GM23338 (cell line): ENCODE measurements around the gene PTPRZ1. TPM values are rescaled to one million over a fixed set of nuclear protein-coding genes. Genes with fewer than 3 reads are reported as not detected.
A peak's percentile ranks its signal among the peaks of the same experiment; 100 is the strongest.

Experiments
- CREB1 ChIP-seq: fragments of 250-450 bp; sonication (Bioruptor Pico); IDR thresholded peaks from 2 replicates; pipeline ENCODE4 v1.5.0; 2020; ENCODE audit warnings: low read depth, mild to moderate bottlenecking, moderate library complexity
- CTCF ChIP-seq, 2 experiments: fragments of 200-600 bp in 1 of 2; sonication (generic) in 1 of 2; conservative IDR thresholded peaks; 2 replicates each; pipeline versions ENCODE4 v1.5.1 to v1.6.1; 2016 to 2017; ENCODE audit warnings: antibody characterized with exemption in 2 of 2, low read depth in 2 of 2, mild to moderate bottlenecking in 2 of 2, moderate library complexity in 1 of 2
- ETS1 ChIP-seq: IDR thresholded peaks from 2 replicates; pipeline ENCODE4 v1.6.1; 2016; ENCODE audit warnings: antibody characterized with exemption
- EZH2 ChIP-seq: fragments of 200-600 bp; sonication (generic); IDR thresholded peaks from one replicate; pipeline ENCODE4 v1.8.0; 2017; ENCODE audit warnings: antibody characterized with exemption, mild to moderate bottlenecking, low read depth; ENCODE audit not compliant: unreplicated experiment
- EZH2phosphoT487 ChIP-seq: fragments of 200-600 bp; sonication (generic); IDR thresholded peaks from one replicate; pipeline ENCODE4 v1.8.1; 2018; ENCODE audit warnings: antibody characterized with exemption; ENCODE audit not compliant: unreplicated experiment
- JUNB ChIP-seq: IDR thresholded peaks from one replicate; pipeline ENCODE4 v1.6.1; 2016; ENCODE audit warnings: antibody characterized with exemption; ENCODE audit not compliant: unreplicated experiment
- POLR2AphosphoS5 ChIP-seq: IDR thresholded peaks from 2 replicates; pipeline ENCODE4 v1.6.1; 2016; ENCODE audit warnings: antibody characterized with exemption, low read depth
- STAT1 ChIP-seq: IDR thresholded peaks from one replicate; pipeline ENCODE4 v1.6.1; 2016; ENCODE audit warnings: antibody characterized with exemption; ENCODE audit not compliant: unreplicated experiment
- ZNF114 ChIP-seq: fragments of 250-450 bp; sonication (Bioruptor Pico); IDR thresholded peaks from 2 replicates; pipeline ENCODE4 v1.5.0; 2020; ENCODE audit warnings: mild to moderate bottlenecking, moderate library complexity
- ZNF331 ChIP-seq: fragments of 250-450 bp; sonication (Bioruptor Pico); IDR thresholded peaks from 2 replicates; pipeline ENCODE4 v1.5.0; 2020; ENCODE audit warnings: low read depth, mild to moderate bottlenecking, moderate library complexity
- ZNF462 ChIP-seq: fragments of 250-450 bp; sonication (Bioruptor Pico); IDR thresholded peaks from 2 replicates; pipeline ENCODE4 v1.5.0; 2020; ENCODE audit warnings: mild to moderate bottlenecking, moderate library complexity
- polyA plus RNA-seq: library from polyadenylated mRNA; unstranded; fragments of >200 nt; fragmentation: Nextera tagmentation; extraction: Ambion mirVana; gene quantifications from 2 replicates; pipeline ENCODE4 v1.2.1, GENCODE V29; 2016
- total RNA-seq: library from RNA; depleted of rRNA; stranded (reverse); fragments of >200 nt; shearing (Covaris generic); gene quantifications from 2 replicates; pipeline ENCODE4 v1.2.3, GENCODE V29; 2014

The PTPRZ1 gene
- total and polyA plus RNA-seq, 2 experiments from 2014 or later, result 160 to 230 TPM

GRCh38 chr7:121936951-121937623 lies 64.1 kb downstream of the PTPRZ1 start (continued):
- TF ChIP-seq ZNF462 (CRISPR knock-in tag), result peak; percentile 53; the same call in 1 of the 2 replicates
- TF ChIP-seq CTCF (conservative IDR thresholded peaks at IDR 0.05; ENCODE audit: low read depth in 2 of 2), result no peak
- TF ChIP-seq ZNF114 (CRISPR knock-in tag), result peak; percentile 95; the same call in 1 of the 2 replicates
- TF ChIP-seq EZH2, result no peak
- TF ChIP-seq STAT1, result no peak
- TF ChIP-seq ZNF331 (CRISPR knock-in tag), result no peak
- no peak for TF ChIP-seq CREB1 (CRISPR knock-in tag)
- no peak for TF ChIP-seq ETS1
- TF ChIP-seq POLR2AphosphoS5, result no peak
- TF ChIP-seq EZH2phosphoT487, result no peak
- TF ChIP-seq JUNB, result no peak
